Stimulated activated CD8-positive, alpha-beta memory T cell treated with anti-CD3 and anti-CD28 coated beads, Interleukin-2, amount 100 ng/mL, for 48 hours (primary cell): ENCODE results near the gene MYRFL.
"Not testable (repeated sequence)": the region's sequence is repeated elsewhere in the genome, so short reads cannot be mapped to it uniquely, and the experiment has no call there.

Experiments
- DNase-seq, 2 donors: peaks; one replicate each; pipeline ENCODE4 v3.0.0-alpha.2; 2020; ENCODE audit warnings: low read depth in 2 of 2

The MYRFL gene

DNA sequence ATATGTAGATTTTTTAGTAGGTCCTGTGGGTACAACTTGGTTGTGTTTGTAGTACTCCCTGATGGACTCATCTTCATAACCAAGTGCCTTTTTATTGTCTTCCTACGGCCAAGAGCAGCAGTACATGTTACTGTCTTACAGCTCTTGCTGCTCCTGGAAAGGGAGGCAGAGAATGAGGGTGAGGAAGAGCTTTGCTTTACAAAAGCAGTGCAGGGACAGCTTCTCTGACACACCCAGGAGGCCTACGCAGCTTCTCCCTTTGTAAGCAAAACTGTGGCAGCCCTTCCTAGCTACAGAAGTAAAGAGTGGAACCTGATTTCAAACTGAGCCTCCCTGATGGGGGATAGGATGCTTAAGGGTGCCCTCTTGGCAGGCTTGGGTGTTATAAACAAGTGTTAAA is 18.6 kb downstream of the MYRFL start:
- no peak for DNase-seq

DNA sequence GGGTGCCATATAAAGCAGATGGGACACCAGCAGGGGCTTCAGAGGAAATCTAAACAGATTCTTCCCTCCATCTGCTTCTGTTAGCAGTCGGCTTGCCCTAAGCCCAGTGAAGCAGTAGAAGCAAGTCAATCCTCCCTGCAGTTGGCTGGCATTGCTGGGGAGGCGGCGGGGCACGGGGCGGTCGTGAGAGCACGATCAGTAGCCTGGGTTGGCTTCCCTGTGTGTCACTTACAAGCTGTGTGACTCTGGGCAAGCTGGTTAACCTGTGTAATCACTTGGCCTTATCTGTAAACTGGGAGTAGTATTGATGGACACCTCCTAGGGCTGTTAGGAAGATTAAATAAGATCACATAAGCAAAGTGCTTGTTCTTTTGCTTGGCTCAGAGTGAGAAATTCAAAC is 19.4 kb downstream of the MYRFL start:
- no peak for DNase-seq

DNA sequence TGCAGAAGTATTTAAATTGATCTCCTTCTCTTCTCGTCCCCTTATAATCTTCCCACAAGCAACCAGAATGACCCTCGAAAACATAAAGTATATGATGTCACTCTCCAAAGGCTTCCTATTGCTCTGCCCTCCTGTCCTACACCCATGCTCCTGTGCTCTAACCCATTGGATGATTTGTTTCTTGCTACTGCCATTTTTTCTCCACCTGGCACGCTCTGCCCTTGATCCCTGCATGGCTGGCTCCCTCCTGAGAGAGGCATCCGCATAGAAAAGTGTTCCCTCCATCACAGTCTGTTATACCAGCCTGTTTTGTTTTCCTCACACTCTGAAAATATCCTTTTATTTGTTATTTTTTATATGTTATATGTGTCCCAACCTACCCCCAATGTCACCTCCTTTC is 19.8 kb downstream of the MYRFL start:
- DNase-seq, result no peak

DNA sequence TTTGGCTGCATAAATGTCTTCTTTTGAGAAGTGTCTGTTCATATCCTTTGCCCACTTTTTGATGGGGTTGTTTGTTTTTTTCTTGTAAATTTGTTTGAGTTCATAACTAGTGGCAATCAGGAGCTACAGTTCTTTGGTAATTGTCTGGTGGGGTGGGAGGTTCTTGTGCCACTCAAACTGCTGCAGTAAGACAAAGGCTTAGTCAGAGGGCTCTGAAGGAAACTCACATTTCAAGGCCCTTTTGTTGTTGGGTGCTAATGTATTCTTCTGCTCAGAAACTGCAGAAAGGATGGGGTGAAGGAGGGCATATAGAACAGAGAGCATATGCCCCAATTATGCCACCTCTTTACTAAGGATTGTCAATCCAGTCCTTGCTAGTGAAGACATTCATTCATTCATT is 21.9 kb downstream of the MYRFL start:
- DNase-seq, result no peak

DNA sequence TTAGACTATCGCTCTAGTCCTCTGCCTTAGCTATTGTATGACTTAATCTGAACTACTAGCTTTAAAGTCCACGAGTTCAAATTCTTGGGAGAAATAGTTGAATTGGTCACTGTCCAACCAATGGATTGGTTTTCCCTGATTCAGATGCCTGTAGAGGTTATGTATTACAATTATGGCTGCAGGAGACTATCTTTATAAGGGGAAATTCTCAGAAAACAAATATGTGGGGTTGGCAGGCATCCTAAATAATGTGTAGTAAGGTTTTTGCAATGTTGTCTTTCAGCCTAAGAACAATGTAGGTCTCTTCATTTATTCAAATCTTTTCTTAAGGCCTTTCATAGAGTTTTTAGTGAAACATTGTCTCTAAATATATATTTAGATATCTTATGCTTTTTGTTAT is 26.9 kb downstream of the MYRFL start:
- DNase-seq, result no peak

DNA sequence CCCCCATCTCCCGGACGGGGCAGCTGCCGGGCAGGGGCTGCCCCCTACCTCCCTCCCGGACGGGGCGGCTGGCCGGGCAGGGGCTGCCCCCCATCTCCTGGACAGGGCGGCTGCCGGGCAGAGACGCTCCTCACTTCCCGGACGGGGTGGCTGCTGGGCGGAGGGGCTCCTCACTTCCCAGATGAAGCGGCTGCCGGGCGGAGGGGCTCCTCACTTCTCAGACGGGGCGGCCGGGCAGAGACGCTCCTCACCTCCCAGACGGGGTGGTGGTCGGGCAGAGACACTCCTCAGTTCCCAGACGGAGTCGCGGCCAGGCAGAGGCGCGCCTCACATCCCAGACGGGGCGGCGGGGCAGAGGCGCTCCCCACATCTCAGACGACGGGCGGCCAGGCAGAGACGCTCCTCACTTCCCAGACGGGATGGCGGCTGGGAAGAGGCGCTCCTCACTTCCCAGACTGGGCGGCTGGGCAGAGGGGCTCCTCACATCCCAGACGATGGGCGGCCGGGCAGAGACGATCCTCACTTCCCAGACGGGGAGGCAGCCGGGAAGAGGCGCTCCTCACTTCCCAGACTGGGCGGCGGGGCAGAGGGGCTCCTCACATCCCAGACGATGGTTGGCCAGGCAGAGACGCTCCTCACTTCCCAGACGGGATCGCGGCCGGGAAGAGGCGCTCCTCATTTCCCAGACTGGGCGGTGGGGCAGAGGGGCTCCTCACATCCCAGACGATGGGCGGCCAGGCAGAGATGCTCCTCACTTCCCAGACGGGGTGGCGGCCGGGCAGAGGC is 28.3 kb downstream of the MYRFL start:
- DNase-seq, result not testable (repeated sequence)

DNA sequence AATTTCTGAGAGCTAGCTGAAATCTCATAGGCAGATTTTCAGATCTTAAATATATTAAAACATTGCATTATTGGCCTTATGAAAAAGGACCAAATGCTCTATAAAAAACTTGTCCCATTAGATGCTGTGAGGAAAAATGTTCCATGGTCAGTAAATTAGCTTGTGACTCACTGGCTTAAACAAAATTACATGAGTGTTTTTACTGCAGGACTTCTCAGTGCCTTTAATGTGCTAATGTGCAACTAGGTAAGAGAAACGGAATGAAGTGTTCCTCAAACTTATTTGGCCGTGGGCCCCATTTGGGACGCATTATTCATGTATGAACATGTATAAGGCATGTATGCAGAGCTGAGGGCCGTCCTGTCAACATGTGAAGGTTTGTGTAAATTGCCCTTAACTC is 41.7 kb downstream of the MYRFL start:
- no peak for DNase-seq

DNA sequence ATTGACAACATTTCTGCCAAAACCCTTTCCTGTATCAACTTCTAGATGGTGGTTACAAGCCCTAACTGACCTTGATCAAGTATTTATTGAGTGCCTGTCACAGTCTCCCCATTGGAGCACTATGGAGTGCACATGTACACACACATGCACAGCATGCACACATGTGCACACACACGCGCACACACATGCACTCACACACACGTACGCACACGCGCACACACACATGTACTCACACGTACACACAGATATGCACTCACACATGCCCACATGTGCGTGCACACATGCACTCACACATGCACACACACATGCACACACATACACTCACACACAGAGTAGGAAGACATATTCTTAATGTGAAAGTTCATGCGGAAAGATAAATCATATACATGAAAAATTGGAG is 43.7 kb downstream of the MYRFL start:
- DNase-seq, result no peak

DNA sequence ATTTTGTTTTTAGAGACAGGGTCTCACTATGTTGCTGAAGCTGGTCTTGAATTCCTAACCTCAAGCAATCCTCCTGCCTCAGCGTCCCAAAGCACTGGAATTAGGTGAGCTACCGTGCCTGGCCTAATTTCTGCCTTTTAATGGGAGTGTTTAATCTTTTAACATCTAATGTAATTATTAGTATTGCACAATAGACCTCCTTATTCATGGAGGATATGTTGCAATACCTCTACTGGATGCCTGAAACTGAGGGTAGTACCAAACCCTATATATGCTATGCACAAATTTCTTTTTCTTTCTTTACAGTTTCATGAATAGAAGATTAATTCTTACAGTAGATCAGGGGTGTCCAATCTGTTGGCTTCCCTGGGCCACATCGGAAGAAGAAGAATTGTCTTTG is 47.8 kb downstream of the MYRFL start:
- no peak for DNase-seq

DNA sequence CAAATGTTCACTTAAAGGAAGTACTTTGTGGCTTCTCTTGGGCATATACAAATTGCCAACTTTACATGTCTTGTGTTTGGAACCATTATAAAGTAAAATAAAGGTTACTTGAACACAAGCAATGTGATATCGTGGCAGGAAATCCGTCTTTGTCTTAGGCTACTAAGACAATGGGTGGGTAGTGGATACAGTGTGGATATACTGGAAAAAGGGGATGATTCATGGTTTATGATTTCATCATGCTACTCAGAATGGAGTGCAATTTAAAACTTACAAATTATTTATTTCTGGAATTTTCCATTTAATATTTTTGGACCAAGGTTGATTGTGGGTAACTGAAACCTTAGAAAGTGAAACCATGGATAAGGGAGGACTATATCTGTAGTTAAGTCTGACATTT is 48.4 kb downstream of the MYRFL start:
- DNase-seq, result no peak

DNA sequence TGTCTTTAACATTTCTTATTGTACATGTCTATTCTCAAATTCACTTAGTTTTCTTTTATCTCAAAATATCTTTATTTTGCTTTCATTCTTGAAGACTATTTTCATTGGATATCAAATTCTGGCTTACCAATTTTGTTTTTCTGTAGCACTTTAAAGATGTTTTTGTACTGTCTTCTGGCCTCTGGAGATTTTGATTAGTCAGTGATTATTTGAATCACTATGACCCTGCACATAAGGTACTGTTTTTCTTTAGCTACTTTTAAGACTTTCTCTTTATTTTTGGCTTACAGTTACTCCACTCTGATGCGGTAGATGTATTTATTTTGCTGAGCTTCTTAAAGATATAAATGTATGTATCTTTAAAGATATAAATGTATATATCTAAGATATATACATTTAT is 49.6 kb downstream of the MYRFL start:
- DNase-seq, result no peak

DNA sequence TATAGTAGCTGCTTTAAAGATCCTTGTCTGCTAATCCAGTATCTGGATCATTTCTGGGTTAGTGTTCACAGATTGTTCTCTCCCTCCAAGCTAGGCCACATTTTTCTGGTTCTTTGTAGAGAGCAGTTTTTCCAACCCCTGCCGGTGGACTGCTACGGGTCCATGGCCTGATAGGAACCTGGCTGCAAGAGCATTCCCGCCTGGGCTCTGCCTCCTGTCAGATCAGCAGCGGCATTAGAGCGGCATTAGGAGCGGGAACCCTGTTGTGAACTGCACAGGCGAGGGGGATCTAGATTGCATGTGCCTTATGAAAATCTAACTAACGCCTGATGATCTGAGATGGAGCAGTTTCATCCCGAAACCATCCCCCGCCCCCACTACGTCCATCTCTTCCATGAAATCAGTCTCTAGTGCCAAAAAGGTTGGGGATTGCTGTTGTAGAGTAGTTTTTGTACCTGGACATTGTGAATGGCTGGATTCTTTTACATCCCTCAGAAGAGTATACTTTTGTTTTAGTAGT is 50.4 kb downstream of the MYRFL start:
- DNase-seq, result no peak

DNA sequence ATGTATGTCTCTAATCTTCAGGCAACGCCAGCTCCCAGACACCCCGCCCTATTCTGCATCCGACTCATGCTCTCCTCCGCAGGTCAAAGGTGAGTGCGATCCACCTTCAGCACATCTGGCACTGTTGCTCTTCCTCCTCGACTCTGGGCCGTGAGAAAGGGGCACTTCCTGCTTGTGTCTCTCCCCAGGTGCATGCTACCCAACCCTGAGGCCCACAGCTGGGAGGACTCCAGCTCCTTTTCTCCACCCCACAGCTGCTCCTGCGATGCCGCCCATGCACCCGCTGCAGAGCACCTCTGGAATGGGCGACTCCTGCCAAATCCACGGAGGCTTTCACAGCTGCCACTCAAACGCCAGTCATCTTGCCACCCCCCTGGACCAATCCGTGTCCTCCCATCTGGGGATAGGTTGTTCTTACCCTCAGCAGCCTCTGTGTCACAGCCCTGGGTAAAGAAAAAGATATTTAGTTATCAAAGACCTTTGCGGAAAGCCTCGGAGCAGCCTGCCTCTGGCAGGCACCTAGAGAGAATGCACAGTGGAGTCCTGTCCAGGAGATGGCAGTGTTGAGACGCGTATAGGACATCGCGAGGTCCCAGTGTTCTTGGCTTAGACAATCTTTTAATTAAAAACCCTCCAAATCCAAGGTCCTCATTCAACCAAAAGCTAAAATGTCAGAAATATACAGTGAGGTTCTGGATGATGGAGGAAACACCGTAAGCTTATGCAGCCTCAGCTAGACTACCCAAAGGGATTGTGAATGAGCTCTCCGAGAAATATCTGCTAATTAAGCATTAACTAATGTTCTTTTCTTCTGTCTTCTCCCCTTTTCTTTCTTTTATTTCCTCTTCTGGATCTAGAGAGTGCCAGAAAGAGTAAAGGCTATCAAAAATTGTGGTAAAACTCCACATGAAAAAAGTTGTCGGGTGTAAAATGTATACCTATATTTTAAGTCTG is 54.3 kb downstream of the MYRFL start:
- DNase-seq, result peak; percentile 27 to 46

DNA sequence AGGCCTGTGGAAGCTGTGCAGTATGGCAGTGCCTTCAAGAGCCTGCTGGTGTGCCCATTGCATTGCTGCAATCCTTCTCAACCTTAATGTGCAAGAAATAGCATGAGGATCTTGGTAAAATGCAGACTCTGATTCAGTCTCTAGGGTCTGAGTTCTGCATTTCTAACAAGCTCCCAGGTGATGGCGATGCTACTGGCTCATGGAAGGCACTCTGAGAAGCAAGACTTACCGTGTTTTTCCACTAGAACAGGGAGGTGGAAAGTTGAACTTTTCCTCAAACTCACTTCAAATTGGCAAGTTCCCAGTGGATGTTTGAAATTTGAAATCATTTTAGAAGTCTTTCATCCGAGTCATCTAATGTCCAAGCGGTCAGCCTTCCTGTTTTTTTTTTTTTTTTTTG is 55.5 kb downstream of the MYRFL start:
- DNase-seq, result no peak

DNA sequence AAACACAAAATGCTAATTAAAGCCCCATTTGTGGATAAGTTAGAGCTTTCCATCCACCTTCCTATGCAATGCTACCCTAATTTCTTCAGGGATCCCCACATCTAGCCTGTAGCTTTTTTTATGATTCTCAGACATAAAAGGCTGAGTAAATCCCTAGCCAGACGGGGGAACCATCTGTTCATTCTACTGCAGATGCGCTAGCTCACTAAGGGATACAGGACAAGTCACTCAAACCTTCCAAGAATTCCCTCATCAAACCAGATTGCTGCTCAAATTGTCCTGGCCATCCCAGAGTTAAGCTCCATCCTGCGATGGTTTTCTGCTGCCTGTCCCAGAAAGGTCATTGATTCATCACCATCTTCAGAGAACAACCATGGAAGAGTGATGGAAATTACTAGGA is 56.7 kb downstream of the MYRFL start:
- DNase-seq, result no peak

DNA sequence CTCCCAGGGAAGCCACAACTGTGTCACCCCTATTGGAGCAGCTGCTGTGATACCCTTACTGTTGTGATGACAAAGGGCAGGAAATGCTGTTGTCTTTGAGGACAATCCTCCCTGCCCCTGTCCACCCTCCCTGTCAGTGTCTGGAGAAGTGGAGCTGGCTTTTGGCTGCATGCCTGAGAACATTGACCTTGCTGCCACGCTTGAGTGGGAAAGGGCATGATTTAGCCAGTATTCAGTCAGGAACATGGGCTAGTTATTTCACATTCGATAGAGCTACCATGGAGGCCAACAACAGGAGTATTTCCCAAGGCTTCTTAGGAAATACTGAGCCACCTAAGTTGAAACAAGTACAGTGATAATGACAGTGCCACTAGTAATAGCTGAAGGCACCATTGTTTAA is 59.4 kb downstream of the MYRFL start:
- DNase-seq, result no peak

DNA sequence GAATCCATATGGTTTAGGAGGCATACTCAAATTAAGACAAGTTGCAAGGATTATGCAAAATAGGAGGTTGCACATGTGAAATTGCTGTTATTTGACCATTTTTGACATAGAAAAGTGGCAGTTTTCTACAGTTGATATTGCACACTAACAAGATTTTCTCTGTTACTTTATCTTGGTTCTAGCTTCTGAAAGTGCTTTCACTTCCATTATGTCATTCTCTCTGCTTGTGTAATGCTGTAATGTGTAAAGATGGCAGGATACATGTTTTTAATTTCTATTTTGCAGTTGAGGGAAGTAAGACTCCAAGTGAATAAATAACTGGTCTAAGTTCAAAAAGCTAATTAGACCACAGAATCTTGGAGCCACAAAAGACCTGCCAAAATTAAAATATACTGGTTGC is 60.6 kb downstream of the MYRFL start:
- no peak for DNase-seq

DNA sequence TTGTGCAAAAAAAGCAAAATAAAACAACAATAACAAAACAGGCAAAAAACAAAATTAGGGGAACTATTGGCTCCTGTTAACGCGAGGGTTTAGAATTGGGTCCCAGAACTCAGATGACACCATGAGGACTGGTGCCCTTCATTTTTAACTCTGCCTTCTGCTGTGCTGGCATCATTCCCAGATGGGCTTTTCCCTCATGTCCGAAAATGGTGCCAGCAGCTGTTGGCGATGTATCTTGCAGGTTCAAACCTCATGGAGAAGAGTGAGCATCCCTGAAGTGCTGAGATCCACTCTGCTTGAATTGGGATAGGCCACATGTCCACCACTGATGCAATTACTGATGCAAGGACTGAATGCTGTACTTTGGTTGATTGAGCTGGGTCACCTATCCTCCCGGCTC is 61.1 kb downstream of the MYRFL start:
- no peak for DNase-seq

DNA sequence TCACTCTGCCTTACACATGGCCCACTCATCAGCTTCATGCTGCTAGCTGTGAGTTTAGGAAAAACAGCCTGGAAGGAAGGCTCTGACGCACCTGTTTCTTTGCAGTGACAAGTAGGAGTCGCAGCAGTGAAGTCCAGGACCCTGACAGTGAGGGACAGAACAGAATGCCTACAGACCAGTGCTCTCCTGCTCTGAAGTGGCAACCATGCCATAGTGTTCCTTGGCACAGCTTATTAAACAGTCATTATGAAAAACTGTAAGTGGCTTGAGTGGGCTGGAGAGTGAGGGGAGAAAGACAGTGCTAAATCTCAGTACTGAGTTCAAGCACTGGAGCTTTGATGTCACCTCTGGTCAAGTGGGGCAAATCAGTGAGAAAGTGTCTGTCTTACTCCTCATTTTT is 61.7 kb downstream of the MYRFL start:
- DNase-seq, result no peak

DNA sequence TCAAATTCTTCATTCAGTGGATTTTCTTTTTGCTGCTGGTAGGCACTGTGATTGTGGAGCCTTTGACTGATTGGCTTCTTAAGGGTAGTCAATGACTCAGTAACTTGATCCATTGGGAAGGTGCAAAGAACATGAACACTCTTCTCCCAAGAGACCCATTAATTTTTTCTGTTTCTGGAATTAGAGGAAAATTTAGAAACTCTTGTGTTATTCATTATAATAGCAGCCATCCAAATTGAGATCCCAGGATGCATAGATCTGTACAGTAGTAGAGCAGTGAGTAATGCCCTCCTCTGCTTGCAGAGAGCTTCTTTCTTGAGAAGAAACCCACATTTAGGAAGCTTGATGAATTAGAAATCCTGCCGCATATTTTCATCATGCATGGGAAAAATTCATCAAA is 63.9 kb downstream of the MYRFL start:
- DNase-seq, result no peak

DNA sequence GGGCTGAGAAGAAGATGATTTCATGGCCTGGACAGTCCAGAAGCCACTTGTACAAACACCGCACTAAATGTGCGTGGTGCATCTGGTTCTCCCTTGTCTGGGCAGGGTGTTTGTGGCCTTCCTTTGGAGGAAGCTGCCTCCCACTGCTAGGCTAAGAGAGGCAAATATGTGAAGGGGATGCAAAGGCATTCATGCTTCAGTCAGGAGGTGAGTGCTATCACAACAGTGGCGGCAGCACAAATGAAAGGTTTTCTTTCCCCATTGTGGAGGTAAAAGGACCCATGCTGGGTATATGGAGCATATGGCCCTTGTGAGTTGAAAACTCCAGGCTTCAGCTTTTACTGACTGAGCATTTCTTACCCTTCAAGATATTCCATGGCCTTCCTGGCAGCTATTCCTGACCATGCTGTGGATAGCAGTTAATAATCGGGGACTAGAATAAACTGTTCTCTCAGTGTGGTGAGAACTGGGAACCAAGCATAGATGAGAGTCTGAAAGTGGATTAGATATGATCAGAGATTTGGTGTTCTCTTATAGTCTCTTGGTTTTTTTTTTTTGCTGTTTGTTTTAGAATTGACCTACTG is 69.9 kb downstream of the MYRFL start:
- no peak for DNase-seq

DNA sequence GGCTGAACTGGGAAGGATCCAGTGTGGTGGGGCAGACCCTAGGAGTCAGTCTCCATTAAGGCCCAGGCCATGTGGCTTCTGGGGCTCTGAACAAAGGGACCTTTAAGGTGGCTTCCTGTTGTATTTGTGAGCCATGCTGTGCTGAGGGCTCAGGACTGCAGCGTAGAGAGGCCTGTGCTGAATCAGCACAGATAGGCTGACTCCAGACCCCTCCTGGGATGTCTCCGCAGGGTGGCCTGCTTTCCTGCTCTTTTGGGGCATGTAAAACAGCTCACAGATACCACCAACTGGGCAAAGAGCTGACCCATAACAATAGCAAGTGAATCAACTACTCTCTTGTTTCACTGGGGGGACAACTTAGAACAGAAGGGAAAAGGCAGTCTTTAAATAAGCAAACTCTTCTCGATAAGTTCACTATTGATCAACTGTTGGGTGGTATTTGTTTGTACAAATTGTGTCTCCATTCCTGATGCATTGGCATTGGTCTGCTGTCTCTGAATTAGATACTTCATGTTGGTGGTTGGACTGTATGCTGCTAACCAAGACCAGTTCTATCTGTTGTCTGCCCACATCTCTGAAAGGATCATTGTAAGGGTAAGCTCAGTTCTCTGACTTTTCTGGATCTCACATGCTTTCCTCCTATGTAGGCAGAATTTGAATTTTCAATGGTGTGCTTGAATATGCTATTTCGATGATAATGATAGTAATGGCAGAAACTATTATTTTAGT is 71.8 kb downstream of the MYRFL start:
- DNase-seq, result no peak
